ENCODE data around the gene PDCD2L.
"Not testable (repeated sequence)": the region's sequence is repeated elsewhere in the genome, so short reads cannot be mapped to it uniquely, and the experiment has no call there.

PDCD2L gene

DNA sequence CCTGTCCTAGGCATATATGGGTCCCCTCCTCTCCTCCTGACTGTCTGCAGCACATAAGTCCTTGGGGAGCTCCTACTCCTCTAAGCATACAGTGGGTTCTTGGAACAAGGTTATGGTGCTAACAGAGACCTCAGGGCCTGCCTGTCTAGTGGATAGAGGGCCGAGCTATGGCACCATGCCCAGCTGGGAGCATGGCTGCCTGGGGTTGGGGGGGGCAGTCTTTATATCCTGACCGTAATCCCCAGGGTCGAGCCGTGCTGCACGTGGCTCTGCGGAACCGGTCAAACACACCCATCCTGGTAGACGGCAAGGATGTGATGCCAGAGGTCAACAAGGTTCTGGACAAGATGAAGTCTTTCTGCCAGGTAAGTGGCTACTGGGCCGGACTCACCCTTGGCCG, 35.9 kb upstream of the PDCD2L start:
- Histone ChIP-seq H3K27ac (no peak overlapping the region), H3K9ac (ENCODE audit: insufficient read length) (no peak overlapping the region), H3K9me3 (ENCODE audit: low read depth, low read length) (no peaks in the 10 kb centered on the region), H3K36me3 (ENCODE audit: insufficient read depth, low read length) (peaks cover 34% of the 10 kb centered on the region), H3K4me3 (no peak overlapping the region)
- no peak for DNase-seq (ENCODE audit: low read depth, low spot score)
- TF ChIP-seq EZH2 (IDR thresholded peaks at IDR 0.05) (no peak), POLR2AphosphoS5 (IDR thresholded peaks at IDR 0.05; ENCODE audit: borderline replicate concordance, low read depth, low read length) (no peak), FOXP2 (optimal IDR thresholded peaks at IDR 0.05; ENCODE audit: control extremely low read depth, extremely low read length, insufficient read depth) (no peak)

DNA sequence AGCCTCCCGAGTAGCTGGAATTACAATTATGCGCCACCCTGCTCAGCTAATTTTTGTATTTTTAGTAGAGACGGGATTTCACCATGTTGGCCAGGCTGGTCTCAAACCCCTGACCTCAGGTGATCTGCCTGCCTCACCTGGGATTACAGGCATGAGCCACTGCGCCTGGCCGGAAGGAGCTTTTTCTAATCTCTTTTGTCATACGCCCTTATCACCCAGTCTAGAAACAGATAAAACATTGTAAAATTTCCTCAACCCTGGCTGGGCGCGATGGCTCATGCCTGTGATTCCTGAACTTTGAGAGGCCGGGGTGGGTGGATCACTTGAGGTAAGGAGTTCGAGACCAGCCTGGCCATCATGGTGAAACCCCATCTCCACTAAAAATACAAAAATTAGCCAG, 35.0 kb upstream of the PDCD2L start:
- not testable (repeated sequence) for H3K9ac ChIP-seq (ENCODE audit: insufficient read length); H3K27ac ChIP-seq; H3K4me3 ChIP-seq; DNase-seq (ENCODE audit: low read depth, low spot score); H3K9me3 ChIP-seq (ENCODE audit: low read depth, low read length)
- H3K36me3 ChIP-seq (ENCODE audit: insufficient read depth, low read length): peaks cover 34% of the 10 kb centered on the region

DNA sequence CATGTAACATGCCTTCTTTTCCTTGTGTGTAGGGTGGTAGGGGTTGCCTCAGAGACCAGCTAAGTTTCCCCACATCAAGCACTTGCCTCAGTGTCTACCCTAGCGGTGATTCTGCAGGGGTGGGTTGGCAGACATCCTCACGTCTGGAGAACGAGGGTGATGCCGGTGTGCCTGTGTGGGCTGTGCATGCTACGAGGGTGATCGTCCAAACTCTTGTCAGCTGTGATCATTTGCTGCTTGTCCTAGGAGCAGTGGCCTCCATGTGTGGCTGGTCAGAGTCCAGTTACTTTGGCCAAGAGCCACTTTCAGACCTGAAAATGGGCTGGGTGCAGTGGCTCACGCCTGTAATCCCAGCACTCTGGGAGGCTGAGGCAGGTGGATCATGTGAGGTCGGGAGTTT, 34.1 kb upstream of the PDCD2L start:
- no peak for DNase-seq (ENCODE audit: low read depth, low spot score)
- Histone ChIP-seq H3K27ac (no peak overlapping the region), H3K36me3 (ENCODE audit: insufficient read depth, low read length) (peaks cover 42% of the 10 kb centered on the region), H3K9me3 (ENCODE audit: low read depth, low read length) (no peaks in the 10 kb centered on the region), H3K9ac (ENCODE audit: insufficient read length) (no peak overlapping the region), H3K4me3 (no peak overlapping the region)
- TF ChIP-seq EZH2 (IDR thresholded peaks at IDR 0.05) (no peak), FOXP2 (optimal IDR thresholded peaks at IDR 0.05; ENCODE audit: control extremely low read depth, extremely low read length, insufficient read depth) (no peak), POLR2AphosphoS5 (IDR thresholded peaks at IDR 0.05; ENCODE audit: borderline replicate concordance, low read depth, low read length) (no peak)

DNA sequence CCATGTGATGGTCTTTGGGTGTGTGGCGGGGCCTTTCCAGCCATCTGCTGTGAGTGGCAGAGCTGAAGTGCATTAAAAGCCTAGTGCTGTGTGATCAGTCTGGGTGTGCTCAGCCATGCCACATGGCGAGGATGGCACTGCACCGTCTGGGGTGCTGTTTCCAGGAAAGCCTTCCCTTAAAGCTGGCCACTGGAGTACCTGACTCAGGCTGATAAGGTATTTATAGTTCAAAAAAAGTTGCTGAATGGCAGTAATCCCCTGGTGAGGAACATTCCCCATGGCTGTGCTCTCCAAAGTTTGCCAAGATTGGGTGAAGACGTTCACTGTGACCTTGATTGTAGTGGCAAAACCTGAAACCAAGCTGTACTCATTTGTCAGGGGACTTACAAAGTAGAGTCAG, 33.2 kb upstream of the PDCD2L start:
- Histone ChIP-seq H3K9me3 (ENCODE audit: low read depth, low read length) (no peaks in the 10 kb centered on the region), H3K36me3 (ENCODE audit: insufficient read depth, low read length) (peaks cover 50% of the 10 kb centered on the region), H3K27ac (no peak overlapping the region), H3K4me3 (no peak overlapping the region), H3K9ac (ENCODE audit: insufficient read length) (no peak overlapping the region)
- no peak for DNase-seq (ENCODE audit: low read depth, low spot score)
- no peak for TF ChIP-seq POLR2AphosphoS5 (IDR thresholded peaks at IDR 0.05; ENCODE audit: borderline replicate concordance, low read depth, low read length)
- no peak for TF ChIP-seq FOXP2 (optimal IDR thresholded peaks at IDR 0.05; ENCODE audit: control extremely low read depth, extremely low read length, insufficient read depth)
- no peak for TF ChIP-seq EZH2 (IDR thresholded peaks at IDR 0.05)

DNA sequence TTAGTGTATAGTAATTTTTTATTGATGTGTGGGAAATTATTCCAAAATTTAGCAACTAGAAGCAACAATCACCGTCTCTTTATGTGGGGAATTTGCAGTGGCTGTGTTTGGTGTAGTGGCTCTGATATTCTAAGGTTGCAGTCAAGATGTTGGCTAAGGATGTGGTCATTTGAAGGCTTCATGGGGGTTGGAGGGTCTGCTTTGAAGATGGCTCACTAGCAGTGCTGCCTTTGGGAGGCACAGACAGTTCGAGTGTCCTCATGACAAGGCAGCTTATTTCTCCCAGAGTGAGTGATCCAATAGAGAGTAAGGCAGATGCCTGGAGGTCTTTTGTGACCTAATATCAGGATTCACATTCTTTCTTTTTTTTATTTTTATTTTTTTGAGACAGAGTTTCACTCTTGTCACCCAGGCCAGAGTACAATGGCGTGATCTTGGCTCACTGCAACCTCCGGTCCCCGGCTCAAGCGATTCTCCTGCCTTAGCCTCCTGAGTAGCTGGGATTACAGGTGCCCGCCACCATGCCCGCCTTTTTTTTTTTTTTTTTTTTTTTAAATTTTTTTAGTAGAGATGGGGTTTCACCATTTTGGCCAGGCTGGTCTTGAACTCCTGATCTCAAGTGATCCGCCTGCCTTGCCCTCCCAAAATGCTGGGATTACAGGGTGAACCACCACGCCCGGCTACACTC, 30.5 kb upstream of the PDCD2L start:
- no peak overlapping the region for H3K27ac ChIP-seq
- no peak for TF ChIP-seq POLR2AphosphoS5 (IDR thresholded peaks at IDR 0.05; ENCODE audit: borderline replicate concordance, low read depth, low read length)
- no peak for TF ChIP-seq EZH2 (IDR thresholded peaks at IDR 0.05)
- no peak for TF ChIP-seq FOXP2 (optimal IDR thresholded peaks at IDR 0.05; ENCODE audit: control extremely low read depth, extremely low read length, insufficient read depth)
- H3K9ac ChIP-seq (ENCODE audit: insufficient read length): no peak overlapping the region
- peaks cover 43% of the 10 kb centered on the region; the same call in 1 of the 2 replicates for H3K36me3 ChIP-seq (ENCODE audit: insufficient read depth, low read length)
- H3K9me3 ChIP-seq (ENCODE audit: low read depth, low read length): no peaks in the 10 kb centered on the region
- H3K4me3 ChIP-seq: no peak overlapping the region
- no peak for DNase-seq (ENCODE audit: low read depth, low spot score)

DNA sequence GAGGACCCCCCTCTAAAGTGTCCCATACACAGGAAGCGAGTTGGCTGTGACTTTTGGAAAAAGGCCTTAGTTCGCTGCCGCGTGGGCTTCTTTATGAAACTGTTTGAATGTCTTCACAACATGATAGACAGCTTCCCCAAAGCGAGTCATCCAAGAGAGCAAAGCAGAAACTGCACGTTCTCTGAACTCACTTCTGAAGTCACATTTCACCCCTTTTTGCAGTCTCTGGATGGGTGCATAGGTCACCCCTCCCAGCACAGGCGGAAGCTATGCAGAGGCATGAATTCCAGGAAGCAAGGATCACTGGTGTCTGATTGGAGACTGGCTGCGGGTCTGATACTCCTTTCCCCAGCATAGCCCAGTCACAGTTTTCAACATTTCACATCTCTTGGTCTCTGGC, 28.6 kb upstream of the PDCD2L start:
- TF ChIP-seq POLR2AphosphoS5 (IDR thresholded peaks at IDR 0.05; ENCODE audit: borderline replicate concordance, low read depth, low read length) (no peak), FOXP2 (optimal IDR thresholded peaks at IDR 0.05; ENCODE audit: control extremely low read depth, extremely low read length, insufficient read depth) (no peak), EZH2 (IDR thresholded peaks at IDR 0.05) (no peak)
- Histone ChIP-seq H3K36me3 (ENCODE audit: insufficient read depth, low read length) (peaks cover 47% of the 10 kb centered on the region; the same call in 1 of the 2 replicates), H3K4me3 (no peak overlapping the region), H3K9ac (ENCODE audit: insufficient read length) (no peak overlapping the region), H3K27ac (no peak overlapping the region), H3K9me3 (ENCODE audit: low read depth, low read length) (no peaks in the 10 kb centered on the region)
- no peak for DNase-seq (ENCODE audit: low read depth, low spot score)

DNA sequence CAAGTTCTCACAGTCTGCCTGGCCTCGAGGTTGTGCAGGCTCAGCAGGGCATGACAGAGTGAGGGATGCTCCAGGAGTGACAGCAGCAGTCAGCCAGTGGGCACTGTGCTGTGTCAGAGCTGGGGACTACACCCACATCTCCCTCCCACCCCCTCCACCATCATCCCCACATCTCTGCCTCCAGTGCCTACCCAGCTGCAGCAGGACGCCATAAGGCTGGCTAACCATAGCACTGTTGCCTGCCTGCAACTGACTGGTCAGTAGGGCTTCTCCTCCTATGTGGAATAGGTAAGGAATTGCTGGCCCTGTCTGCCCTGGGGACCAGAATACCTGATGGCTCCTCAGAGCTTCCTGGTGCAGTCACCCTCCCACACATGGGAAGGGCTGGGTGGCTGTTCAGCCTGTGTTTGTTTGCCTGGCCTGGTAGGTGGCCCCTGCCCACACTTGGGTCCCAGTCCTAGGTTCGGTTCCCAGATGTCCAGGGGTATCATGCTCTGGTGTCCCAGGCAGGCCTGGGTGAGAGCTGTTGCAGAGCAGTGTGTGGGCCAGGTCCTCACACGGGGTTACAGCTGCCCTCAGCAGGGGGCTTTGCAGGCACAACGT, 23.5 kb upstream of the PDCD2L start:
- no peak for DNase-seq (ENCODE audit: low read depth, low spot score)
- Histone ChIP-seq H3K9ac (ENCODE audit: insufficient read length) (no peak overlapping the region), H3K4me3 (no peak overlapping the region), H3K27ac (no peak overlapping the region), H3K36me3 (ENCODE audit: insufficient read depth, low read length) (peaks cover 64% of the 10 kb centered on the region; the same call in 1 of the 2 replicates), H3K9me3 (ENCODE audit: low read depth, low read length) (no peaks in the 10 kb centered on the region)
- TF ChIP-seq FOXP2 (optimal IDR thresholded peaks at IDR 0.05; ENCODE audit: control extremely low read depth, extremely low read length, insufficient read depth): no peak
- no peak for TF ChIP-seq EZH2 (IDR thresholded peaks at IDR 0.05)
- no peak for TF ChIP-seq POLR2AphosphoS5 (IDR thresholded peaks at IDR 0.05; ENCODE audit: borderline replicate concordance, low read depth, low read length)

DNA sequence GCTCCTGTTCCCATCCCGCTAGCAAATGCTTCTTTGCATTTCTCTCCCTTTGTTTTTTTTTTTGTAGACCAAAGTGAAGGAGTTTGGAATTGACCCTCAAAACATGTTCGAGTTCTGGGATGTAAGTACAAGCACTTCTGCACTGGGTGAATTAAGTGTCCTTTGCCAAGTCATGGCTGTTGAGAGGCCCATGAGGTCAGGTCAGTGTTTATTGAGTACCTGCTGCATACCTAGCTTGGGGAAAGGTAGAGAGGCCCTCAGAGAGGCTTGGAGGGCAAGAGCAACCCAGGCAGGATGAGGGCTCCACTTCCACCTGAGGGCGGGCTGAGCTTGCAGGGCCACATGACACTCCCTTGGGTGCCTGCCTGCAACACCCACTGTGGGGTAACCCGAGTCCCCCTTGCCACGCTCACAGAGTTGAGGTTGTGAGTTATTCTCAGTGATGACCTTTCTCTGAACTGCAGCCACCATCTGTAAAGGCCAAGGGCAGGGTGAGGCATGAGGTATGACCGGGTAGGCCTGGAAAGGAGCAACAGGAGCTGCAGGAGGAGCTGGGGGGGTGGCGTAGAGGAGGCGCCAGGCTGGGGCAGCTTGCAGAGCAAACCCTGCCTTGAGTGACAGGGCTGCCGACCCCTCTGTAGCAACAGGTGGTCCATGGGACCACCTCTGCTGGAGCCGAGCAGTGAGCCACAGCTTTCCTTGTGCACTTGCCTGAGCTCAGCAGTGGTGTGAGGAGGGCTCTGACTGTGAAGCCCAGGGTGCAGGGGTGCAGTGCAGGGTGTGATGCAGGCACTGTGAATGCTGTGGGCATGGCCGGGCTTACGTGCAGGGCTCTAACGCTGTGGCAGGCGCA, 22.6 kb upstream of the PDCD2L start:
- no peak overlapping the region for H3K4me3 ChIP-seq
- H3K27ac ChIP-seq: no peak overlapping the region
- DNase-seq (ENCODE audit: low read depth, low spot score): no peak
- TF ChIP-seq POLR2AphosphoS5 (IDR thresholded peaks at IDR 0.05; ENCODE audit: borderline replicate concordance, low read depth, low read length) (no peak), EZH2 (IDR thresholded peaks at IDR 0.05) (no peak), FOXP2 (optimal IDR thresholded peaks at IDR 0.05; ENCODE audit: control extremely low read depth, extremely low read length, insufficient read depth) (no peak)
- H3K9me3 ChIP-seq (ENCODE audit: low read depth, low read length): no peaks in the 10 kb centered on the region
- no peak overlapping the region for H3K9ac ChIP-seq (ENCODE audit: insufficient read length)
- peaks cover 68% of the 10 kb centered on the region; the same call in 1 of the 2 replicates for H3K36me3 ChIP-seq (ENCODE audit: insufficient read depth, low read length)
